Endodermal cell (in vitro differentiated cells): Measurements from ENCODE around the gene ATP6AP2. TPM values are rescaled to one million over a fixed set of nuclear protein-coding genes. Genes with fewer than 3 reads are reported as not detected.

ENCODE experiments used
- DNase-seq: peaks from one replicate; pipeline ENCODE4 v3.0.0-alpha.2; 2017
- H3K27ac ChIP-seq: 2 replicates; pipeline ENCODE4 v1.5.1; 2013; ENCODE audit warnings: mild to moderate bottlenecking, low read depth, low read length, moderate library complexity
- H3K27me3 ChIP-seq: 2 replicates; pipeline ENCODE4 v1.6.1; 2013; ENCODE audit warnings: mild to moderate bottlenecking, low read length, moderate library complexity; ENCODE audit not compliant: insufficient read depth, control insufficient read depth, poor library complexity, severe bottlenecking
- H3K36me3 ChIP-seq: 2 replicates; pipeline ENCODE4 v1.7.0; 2013; ENCODE audit warnings: mild to moderate bottlenecking, low read length, moderate library complexity; ENCODE audit not compliant: control insufficient read depth, insufficient read depth
- H3K4me1 ChIP-seq: one replicate; pipeline ENCODE4 v1.7.0; 2013; ENCODE audit warnings: low read length; ENCODE audit not compliant: control insufficient read depth, insufficient read depth
- H3K4me3 ChIP-seq: 2 replicates; pipeline ENCODE4 v1.5.1; 2013; ENCODE audit warnings: mild to moderate bottlenecking, low read length, moderate library complexity
- H3K9ac ChIP-seq: 2 replicates; pipeline ENCODE4 v1.6.1; 2013; ENCODE audit warnings: mild to moderate bottlenecking, low read length, moderate library complexity; ENCODE audit not compliant: poor library complexity, severe bottlenecking; ENCODE audit errors: extremely low read depth
- H3K9me3 ChIP-seq: 2 replicates; pipeline ENCODE4 v1.6.1; 2013; ENCODE audit warnings: mild to moderate bottlenecking, low read length, moderate library complexity; ENCODE audit not compliant: control insufficient read depth
- H3K27ac Mint-ChIP-seq: 2 replicates; pipeline ENCODE4 v1.8.0; 2020; ENCODE audit warnings: mixed read lengths
- H3K27me3 Mint-ChIP-seq: 2 replicates; pipeline ENCODE4 v1.8.0; 2021; ENCODE audit warnings: mild to moderate bottlenecking, mixed read lengths; ENCODE audit not compliant: insufficient read depth
- H3K36me3 Mint-ChIP-seq: 2 replicates; pipeline ENCODE4 v1.8.0; 2020; ENCODE audit warnings: low read depth, mixed read lengths
- H3K4me1 Mint-ChIP-seq: 2 replicates; pipeline ENCODE4 v1.8.0; 2020; ENCODE audit warnings: mixed read lengths
- H3K4me3 Mint-ChIP-seq: 2 replicates; pipeline ENCODE4 v1.8.0; 2020; ENCODE audit warnings: mild to moderate bottlenecking, moderate library complexity, mixed read lengths
- H3K9me3 Mint-ChIP-seq: 2 replicates; pipeline ENCODE4 v1.8.0; 2020; ENCODE audit warnings: mild to moderate bottlenecking, mixed read lengths
- WGBS, 2 experiments: methylation state at CpG; one replicate each; pipeline versions ENCODE4 v1.1.5 to v1.1.7; 2013; ENCODE audit warnings: missing lambda C conversion rate in 2 of 2, mixed read lengths in 1 of 2; ENCODE audit not compliant: insufficient coverage in 1 of 2, insufficient read length in 1 of 2; 5-methylcytosine and 5-hydroxymethylcytosine counted together
- total RNA-seq, 2 donors: library from RNA; stranded (reverse); fragmentation: NEBNext Ultra II Directional in 1 of 2; extraction: Animal tissue kit (Norgen Biotek cat#: 25700) in 1 of 2; gene quantifications; 2 replicates in 1 of 2; 3 replicates in 1 of 2; pipeline ENCODE4 v1.2.1, GENCODE V29; 2021
- TF ChIP-seq, protein P1 (sequence below): fragments of 200-600 bp; sonication (generic); conservative IDR thresholded peaks from 2 replicates; pipeline ENCODE4 v1.5.0; 2021; ENCODE audit warnings: antibody characterized with exemption, mild to moderate bottlenecking

The ATP6AP2 gene
- total RNA-seq, 2 donors from 2014 or later = 67.0 to 82.2 TPM

DNA sequence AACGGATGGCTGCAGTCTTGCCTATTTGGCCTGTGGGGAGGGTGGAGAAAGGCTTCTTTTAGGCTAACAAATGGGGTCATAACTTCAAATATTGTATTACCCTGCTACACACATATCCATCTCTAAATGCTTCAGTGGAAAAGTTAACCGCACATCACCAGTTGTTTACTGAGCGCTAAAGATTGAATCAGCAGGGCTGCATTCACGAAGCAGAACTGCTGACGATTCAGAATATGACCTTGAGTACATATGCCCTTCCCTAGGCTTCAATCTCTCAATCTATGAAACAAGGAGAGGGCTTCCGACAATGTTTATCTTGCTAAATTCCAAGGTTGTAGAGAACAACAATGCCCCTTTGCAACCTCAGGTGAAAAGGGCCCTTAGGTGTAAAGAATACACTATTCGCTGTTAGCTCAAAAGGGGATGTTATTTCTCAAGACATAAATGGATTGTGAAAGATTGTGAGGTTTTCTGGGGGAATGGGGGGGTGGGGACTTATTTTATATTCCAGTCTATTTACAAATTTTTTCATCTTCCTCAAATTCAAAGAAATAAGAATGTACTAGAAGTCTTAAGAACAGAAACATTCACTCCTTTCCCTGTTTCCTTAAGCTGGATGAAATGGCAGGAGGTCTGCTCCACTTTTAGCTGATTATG is 2.6 kb upstream of the ATP6AP2 start:
- no peaks in the 10 kb centered on the region for H3K36me3 Mint-ChIP-seq
- Histone ChIP-seq H3K36me3 (no peaks in the 10 kb centered on the region), H3K4me3 (no peak overlapping the region), H3K4me1 (no peaks in the 10 kb centered on the region), H3K9ac (no peak overlapping the region), H3K27ac (no peak overlapping the region), H3K27me3 (no peaks in the 10 kb centered on the region), H3K9me3 (no peaks in the 10 kb centered on the region)
- no peaks in the 10 kb centered on the region for H3K27me3 Mint-ChIP-seq
- H3K4me1 Mint-ChIP-seq = peaks cover 16% of the 10 kb centered on the region
- peaks cover 40% of the 10 kb centered on the region for H3K9me3 Mint-ChIP-seq
- no peak overlapping the region for H3K4me3 Mint-ChIP-seq
- no peak for DNase-seq
- TF ChIP-seq, protein P1, sequence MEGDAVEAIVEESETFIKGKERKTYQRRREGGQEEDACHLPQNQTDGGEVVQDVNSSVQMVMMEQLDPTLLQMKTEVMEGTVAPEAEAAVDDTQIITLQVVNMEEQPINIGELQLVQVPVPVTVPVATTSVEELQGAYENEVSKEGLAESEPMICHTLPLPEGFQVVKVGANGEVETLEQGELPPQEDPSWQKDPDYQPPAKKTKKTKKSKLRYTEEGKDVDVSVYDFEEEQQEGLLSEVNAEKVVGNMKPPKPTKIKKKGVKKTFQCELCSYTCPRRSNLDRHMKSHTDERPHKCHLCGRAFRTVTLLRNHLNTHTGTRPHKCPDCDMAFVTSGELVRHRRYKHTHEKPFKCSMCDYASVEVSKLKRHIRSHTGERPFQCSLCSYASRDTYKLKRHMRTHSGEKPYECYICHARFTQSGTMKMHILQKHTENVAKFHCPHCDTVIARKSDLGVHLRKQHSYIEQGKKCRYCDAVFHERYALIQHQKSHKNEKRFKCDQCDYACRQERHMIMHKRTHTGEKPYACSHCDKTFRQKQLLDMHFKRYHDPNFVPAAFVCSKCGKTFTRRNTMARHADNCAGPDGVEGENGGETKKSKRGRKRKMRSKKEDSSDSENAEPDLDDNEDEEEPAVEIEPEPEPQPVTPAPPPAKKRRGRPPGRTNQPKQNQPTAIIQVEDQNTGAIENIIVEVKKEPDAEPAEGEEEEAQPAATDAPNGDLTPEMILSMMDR = no peak
- 71 to 76% methylated on average over 4 to 6 of the region's 7 CpGs for WGBS, 2 experiments
- peak overlapping the region; percentile 32 for H3K27ac Mint-ChIP-seq

DNA sequence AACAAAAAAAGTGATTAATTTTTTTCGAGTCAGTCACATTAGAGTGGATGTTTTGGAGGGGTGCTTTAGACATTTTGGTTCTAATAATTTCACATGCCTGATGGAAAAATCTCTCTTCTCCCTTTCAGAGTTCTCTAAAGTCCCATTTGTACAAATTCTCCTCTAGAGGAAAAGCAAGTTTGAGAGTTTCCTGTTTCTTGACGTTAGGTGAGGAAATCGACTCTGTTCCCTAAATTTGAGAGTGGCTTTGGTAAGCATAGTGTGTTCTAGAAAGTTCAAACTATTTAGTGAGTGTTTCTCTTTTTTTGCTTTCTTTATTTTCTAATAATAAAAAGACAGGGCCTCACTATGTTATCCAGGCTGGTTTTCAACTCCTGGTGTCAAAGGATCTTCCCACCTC is 1.6 kb upstream of the ATP6AP2 start:
- no peak overlapping the region for H3K4me3 Mint-ChIP-seq
- Histone ChIP-seq H3K9me3 (no peaks in the 10 kb centered on the region), H3K4me3 (no peak overlapping the region), H3K9ac (no peak overlapping the region), H3K4me1 (no peaks in the 10 kb centered on the region), H3K36me3 (no peaks in the 10 kb centered on the region), H3K27ac (no peak overlapping the region), H3K27me3 (no peaks in the 10 kb centered on the region)
- peaks cover 42% of the 10 kb centered on the region for H3K9me3 Mint-ChIP-seq
- H3K4me1 Mint-ChIP-seq = peaks cover 16% of the 10 kb centered on the region
- H3K27ac Mint-ChIP-seq = no peak overlapping the region
- DNase-seq = no peak
- 90% methylated on average over 3 of the region's 3 CpGs; no CpG with 5 or more reads in 1 of the 2 experiments for WGBS, 2 experiments
- H3K36me3 Mint-ChIP-seq = no peaks in the 10 kb centered on the region
- TF ChIP-seq, protein P1 = no peak
- H3K27me3 Mint-ChIP-seq = no peaks in the 10 kb centered on the region

DNA sequence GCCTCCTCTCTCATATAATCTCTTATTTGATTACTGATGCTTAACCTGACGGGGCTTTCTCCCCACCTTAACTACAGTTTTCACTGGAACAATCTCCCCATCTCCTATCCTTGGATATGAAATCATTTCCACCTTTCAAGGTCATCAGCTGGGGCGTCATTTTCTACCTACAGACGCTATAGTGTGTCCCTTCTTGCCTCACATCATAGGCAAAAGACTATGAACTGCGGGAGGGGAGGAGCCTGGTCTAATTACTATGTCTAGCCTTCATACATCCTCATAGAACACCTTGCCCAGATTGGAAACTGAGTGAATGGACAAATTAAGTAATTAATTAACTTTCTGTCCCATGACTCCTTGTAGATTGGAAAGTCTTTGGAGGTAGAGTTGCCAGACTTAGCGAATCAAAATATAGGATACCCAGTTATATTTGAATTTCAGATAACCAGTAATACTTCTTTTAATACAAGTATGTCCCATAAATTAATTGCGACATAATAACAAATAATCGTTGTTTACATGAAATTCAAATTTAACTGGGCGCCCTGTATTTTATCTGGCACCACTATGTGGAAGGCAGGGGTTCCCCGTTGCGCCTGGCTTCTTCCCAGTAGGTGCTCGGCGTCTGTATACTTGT is 752 bp upstream of the ATP6AP2 start:
- no peaks in the 10 kb centered on the region for H3K36me3 Mint-ChIP-seq
- Histone ChIP-seq H3K27ac (no peak overlapping the region), H3K9me3 (no peaks in the 10 kb centered on the region), H3K4me3 (peak overlapping the region; percentile 87), H3K27me3 (no peaks in the 10 kb centered on the region), H3K9ac (peak overlapping the region; percentile 41), H3K36me3 (no peaks in the 10 kb centered on the region), H3K4me1 (no peaks in the 10 kb centered on the region)
- DNase-seq = no peak
- no peaks in the 10 kb centered on the region for H3K27me3 Mint-ChIP-seq
- H3K4me1 Mint-ChIP-seq = peaks cover 16% of the 10 kb centered on the region
- H3K9me3 Mint-ChIP-seq = peaks cover 37% of the 10 kb centered on the region
- WGBS, 2 experiments = 26 to 60% methylated on average over 3 to 12 of the region's 12 CpGs
- TF ChIP-seq, protein P1 = no peak
- no peak overlapping the region for H3K27ac Mint-ChIP-seq
- peak overlapping the region; percentile 75 for H3K4me3 Mint-ChIP-seq
